Fibroblast of pulmonary artery (primary cell): ENCODE results near the gene PLCXD3.

Source experiments
- DNase-seq: peaks from one replicate; pipeline ENCODE4 v3.0.0-alpha.2; 2010; ENCODE audit warnings: low read depth
- H3K4me3 ChIP-seq: replicated peaks from 2 replicates; pipeline ENCODE4 v1.5.1; 2011; ENCODE audit warnings: low read depth, mild to moderate bottlenecking, control low read depth, low read length, moderate library complexity
- CTCF ChIP-seq: IDR thresholded peaks from 2 replicates; pipeline ENCODE4 v1.5.1; 2011; ENCODE audit warnings: mild to moderate bottlenecking, control low read depth, low read length, inconsistent platforms; ENCODE audit errors: missing control alignments

The PLCXD3 gene

GRCh38 chr5:41433552-41434181, 76.7 kb downstream of the PLCXD3 start:
- no peak overlapping the region for H3K4me3 ChIP-seq
- no peak for DNase-seq
- TF ChIP-seq CTCF = peak; percentile 53

GRCh38 chr5:41432481-41433253, 77.7 kb downstream of the PLCXD3 start:
- TF ChIP-seq CTCF = no peak
- no peak overlapping the region for H3K4me3 ChIP-seq
- no peak for DNase-seq

GRCh38 chr5:41427505-41427904, 82.9 kb downstream of the PLCXD3 start:
- no peak for TF ChIP-seq CTCF
- DNase-seq = no peak
- H3K4me3 ChIP-seq = no peak overlapping the region

- no peak for TF ChIP-seq CTCF
- DNase-seq = no peak
- no peak overlapping the region for H3K4me3 ChIP-seq
These were observed 84.7 kb downstream of the PLCXD3 start for GRCh38 chr5:41425736-41426135.

GRCh38 chr5:41420492-41421067, 89.8 kb downstream of the PLCXD3 start:
- TF ChIP-seq CTCF = no peak
- DNase-seq = no peak
- H3K4me3 ChIP-seq = no peak overlapping the region

- DNase-seq = peak; percentile 53
- no peak for TF ChIP-seq CTCF
- no peak overlapping the region for H3K4me3 ChIP-seq
These were observed 92.0 kb downstream of the PLCXD3 start for GRCh38 chr5:41418220-41419031.
